HEK293T (cell line): ENCODE results near the gene GMCL1.

ENCODE experiments used
- FOXM1 ChIP-seq: fragments of 450-650 bp; IDR thresholded peaks from 2 replicates; pipeline ENCODE4 v1.6.1; 2017; ENCODE audit warnings: mild to moderate bottlenecking, borderline replicate concordance
- HDGF ChIP-seq: fragments of 450-650 bp; IDR thresholded peaks from 2 replicates; pipeline ENCODE4 v1.6.1; 2017; ENCODE audit warnings: antibody characterized with exemption, borderline replicate concordance
- NFRKB ChIP-seq: fragments of 450-650 bp; IDR thresholded peaks from 2 replicates; pipeline ENCODE4 v1.6.1; 2016; ENCODE audit warnings: mild to moderate bottlenecking, moderate library complexity
- PKNOX1 ChIP-seq: fragments of 450-650 bp; IDR thresholded peaks from 2 replicates; pipeline ENCODE4 v1.6.1; 2016
- SUZ12 ChIP-seq: fragments of 450-650 bp; IDR thresholded peaks from 2 replicates; pipeline ENCODE4 v1.6.1; 2016; ENCODE audit warnings: mild to moderate bottlenecking
- ZNF384 ChIP-seq: fragments of 450-650 bp; IDR thresholded peaks from 2 replicates; pipeline ENCODE4 v1.6.1; 2016

GRCh38 chr2:69789772-69790600, 39.5 kb upstream of the GMCL1 start:
- no peak for TF ChIP-seq FOXM1
- TF ChIP-seq HDGF = no peak
- no peak for TF ChIP-seq PKNOX1
- no peak for TF ChIP-seq SUZ12
- no peak for TF ChIP-seq ZNF384
- no peak for TF ChIP-seq NFRKB
